GM12801 (cell line): ENCODE measurements around the gene ACER3.

Experiments
- CTCF ChIP-seq: IDR thresholded peaks from one replicate; pipeline ENCODE4 v1.5.1; 2011; ENCODE audit warnings: control low read depth; ENCODE audit not compliant: insufficient read length; ENCODE audit errors: extremely low read depth

ACER3 gene

GRCh38 chr11:77067861-77068443 lies 207.2 kb downstream of the ACER3 start:
- no peak for TF ChIP-seq CTCF

GRCh38 chr11:77068457-77069335 lies 208.0 kb downstream of the ACER3 start:
- no peak for TF ChIP-seq CTCF

DNA sequence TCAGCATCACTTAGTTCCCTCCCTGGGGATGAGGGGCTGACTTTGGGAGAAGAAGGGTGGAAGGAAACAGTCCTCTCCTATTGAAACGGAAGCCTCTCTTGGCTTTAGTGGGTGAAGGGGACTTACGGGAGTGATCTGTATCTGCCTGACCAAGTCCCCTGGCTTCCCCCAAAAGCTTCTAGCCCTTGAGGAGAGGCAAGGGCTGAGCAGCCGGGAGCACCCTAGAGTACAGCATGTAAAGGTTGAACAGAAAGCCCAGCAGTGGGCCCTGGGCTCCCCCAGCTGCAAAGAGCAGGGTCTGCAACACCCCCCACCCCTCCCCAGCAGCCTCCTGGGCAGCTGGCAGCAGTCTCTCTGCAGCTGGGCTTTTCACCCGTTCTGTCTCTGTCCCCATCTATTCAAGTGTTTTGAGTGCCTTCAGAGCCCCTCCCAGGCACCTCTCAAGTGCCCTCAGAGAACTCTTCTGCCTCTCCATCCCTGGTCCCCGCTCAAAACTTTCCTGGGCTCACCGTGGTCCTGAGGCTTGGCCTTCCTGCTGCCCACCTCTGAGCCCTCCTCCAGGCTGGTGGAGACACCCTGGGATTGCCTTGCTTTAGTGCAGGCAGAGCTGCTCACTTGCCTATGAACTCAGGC lies 208.7 kb downstream of the ACER3 start:
- TF ChIP-seq CTCF: no peak

- TF ChIP-seq CTCF: no peak
Observed at GRCh38 chr11:77069969-77070582, 209.4 kb downstream of the ACER3 start.

- TF ChIP-seq CTCF: no peak
Observed at GRCh38 chr11:77071077-77071476, 210.4 kb downstream of the ACER3 start.

DNA sequence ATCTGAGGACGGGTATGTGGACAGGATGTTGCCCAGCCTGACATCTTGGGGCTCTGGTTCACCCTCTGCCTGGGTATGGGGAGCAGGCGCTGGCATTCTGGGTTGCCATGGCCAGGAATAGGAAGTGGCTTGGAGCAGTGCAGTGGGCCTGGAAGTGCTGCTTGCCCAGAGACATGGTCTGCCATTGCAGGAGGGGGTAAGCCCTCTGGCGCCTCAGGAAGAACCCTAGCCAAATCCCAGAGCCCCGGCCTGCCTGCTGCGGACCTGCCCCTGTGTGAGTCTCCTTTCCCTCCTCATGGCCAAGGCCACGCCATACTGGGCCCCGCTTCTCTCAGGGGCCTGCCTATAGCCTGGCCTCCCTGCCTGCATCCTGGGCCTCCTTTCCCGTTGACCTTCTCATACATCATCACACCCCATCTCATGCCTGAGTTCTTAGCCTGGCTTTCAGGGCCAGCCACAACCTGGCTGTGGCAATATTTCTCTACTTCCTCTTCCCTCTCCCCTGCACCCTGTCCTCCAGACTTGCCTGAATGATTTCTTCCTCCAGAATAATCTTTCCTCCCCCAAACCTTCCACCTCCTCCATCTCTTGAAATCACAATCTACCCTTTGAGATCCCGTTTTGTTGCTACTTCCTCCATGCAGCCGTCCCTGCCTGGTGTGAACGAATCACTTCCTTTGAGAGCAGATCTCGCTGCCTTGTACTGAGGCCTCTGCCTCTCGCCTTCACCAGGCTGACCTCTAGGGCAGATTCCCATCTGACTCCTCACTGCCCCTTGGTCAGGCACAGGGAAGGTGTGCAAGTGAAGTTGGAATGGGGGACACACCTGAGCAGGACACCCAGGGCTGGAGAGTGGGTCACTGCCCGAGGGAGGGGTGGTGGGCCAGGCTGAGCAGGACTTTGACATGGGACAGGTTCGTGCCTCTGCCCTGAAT lies 211.2 kb downstream of the ACER3 start:
- TF ChIP-seq CTCF: no peak
